EL (cell line): ENCODE measurements around the gene KRT84.

Experiments used
- DNase-seq: peaks from one replicate; pipeline ENCODE4 v3.0.0-alpha.2; 2016

KRT84 gene

DNA sequence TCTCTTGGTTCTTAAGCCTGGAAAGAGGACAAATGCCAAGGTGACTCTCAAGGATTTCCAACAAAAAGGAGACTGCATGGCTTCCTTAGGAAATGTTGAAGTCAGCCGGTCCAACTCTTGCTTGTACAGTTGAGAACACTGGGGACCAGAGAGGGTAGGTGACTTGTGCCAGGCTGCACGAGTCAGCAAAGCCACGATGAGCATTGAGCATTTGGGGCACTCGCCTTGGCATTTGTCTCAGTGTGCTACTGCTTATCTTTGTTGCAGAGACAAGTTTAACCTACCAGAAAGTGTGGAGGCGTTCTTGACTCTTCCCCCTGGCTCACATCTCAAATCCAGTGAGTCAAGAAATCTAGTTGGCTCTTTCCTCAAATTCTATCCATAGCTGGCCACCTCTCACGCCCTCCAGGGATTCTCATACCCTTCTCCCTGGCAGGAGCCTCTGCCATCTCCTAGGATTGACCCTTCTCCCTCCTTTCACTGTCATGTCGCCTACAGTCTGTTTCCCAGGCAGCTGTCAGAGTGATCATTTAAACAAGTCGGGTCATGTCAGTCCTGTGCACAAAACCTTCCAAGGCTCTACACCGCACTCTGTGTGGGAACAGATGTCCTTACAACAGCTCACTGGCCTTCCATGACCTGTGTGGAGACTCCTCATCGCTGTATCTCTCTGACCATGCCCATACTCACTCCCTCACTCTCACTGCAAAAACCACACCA is 47.1 kb downstream of the KRT84 start:
- DNase-seq: no peak

DNA sequence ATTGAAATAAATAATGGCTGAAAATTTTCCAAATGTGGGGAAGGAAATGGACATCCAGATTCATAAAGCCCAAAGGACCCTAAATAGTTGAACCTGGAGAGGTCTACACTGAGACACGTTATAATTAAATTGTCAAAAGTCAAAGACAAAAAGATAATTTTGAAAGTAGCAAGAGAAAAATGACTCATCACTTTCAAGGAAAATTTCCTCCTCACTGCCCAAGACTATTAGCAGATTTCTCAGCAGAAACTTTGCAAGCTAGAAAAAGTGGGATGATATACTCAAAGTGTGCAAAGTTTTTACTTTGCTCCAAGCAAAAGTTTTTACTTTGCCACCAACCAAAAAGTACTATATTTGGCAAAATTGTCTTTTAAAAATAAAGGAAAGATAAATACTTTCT is 48.4 kb downstream of the KRT84 start:
- DNase-seq: no peak

DNA sequence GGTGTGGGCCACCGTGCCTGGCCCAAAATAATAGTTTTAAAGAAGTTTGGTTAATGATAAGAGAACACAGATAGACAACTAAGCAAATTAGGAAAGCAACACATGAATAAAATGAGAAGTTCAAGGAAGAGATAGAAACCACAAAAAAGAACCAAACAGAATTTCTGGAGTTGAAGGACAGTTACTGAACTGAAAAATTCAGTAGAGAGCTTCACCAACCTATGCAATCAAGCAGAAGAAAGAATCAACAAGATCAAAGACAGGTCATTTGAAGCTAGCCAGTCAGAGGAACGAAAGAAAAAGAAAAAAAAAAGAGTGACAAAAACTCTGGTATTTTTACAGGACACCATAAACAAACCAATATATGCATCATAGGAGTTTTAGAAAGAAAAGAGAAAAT is 48.8 kb downstream of the KRT84 start:
- no peak for DNase-seq

DNA sequence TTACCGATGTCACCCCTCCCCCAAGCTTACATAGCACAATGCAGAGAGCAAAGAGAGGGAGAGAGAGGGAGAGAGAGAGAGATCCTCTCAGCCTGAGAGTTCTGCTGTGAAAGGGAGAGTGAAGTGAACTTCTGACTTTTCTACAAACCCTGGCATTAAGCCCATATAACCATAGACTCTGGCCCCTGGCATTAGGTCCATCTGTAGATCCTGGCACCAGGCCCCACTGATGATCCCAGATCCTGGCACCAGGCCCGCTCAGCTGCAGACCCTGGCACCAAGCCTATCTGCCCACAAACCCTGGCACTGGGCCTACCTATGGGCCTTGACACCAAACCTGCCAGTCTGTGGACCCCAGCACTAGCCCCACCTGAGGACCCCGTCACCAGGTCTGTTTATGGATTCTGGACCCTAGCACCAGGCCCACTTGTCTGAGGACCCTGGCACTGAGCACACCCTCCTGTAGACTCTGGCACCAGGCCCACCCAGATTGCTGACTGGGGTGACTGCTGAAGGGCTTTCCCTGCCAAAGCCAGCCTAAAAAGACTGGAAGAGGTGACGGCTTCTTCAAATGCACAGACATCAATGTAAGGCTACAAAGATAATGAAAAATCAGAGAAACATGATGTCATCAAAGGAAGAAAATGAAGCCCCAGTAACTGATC is 49.7 kb downstream of the KRT84 start:
- no peak for DNase-seq

DNA sequence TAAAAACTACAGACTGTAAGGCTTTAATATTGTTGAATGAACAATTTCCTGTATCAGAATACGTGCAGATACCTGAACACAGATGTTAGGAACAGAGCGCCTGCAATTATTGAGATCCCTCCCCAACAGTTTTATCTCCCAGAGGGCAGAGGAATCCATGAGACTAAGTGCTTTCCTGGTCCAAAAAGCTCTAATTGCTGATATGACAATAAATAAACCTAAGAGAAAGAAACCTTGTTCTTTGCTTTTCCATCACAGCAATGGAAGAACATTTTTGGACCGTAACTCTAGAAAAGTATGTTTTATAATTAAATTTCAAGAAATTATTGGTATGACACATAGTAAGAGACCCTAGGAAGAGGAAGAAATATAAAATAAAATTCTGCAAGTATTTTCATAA is 51.3 kb downstream of the KRT84 start:
- DNase-seq: no peak

DNA sequence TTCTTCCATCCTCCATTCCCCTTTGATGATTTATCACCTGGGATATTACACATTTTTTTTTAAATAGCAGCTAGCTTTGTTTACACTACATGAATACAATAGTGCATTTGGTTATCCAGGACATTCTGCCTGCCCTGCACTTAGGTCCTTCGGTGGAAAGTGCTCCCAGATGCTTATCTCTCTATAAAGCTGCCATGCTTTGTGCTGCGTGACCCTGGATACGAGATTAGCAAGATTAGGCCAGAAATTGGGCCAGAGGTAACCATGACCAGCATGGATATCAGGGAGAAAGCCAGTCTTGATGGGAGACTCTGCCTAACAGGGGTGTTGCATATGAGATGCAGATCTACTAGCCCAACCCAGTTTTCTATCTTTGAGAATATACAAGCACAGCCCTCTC is 52.1 kb downstream of the KRT84 start:
- DNase-seq: no peak

DNA sequence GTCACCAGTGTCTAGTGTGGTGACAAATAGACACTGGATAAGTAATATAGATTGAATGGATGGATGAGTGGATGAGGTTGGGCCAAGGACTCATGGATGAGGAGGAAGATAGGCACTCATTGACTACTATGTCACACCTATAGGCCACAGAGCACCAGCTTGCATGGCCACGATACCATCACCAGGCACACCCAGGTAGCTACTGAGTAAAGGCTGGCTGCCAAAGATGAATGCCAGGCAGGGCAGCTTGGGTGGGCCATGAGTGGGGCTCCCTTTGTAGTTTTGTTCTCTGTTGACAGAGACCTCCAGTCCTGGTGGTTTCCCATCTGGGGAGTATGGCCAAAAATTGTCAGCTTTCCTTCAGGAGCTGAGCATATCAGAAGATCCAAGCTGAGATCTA is 53.1 kb downstream of the KRT84 start:
- DNase-seq: no peak

DNA sequence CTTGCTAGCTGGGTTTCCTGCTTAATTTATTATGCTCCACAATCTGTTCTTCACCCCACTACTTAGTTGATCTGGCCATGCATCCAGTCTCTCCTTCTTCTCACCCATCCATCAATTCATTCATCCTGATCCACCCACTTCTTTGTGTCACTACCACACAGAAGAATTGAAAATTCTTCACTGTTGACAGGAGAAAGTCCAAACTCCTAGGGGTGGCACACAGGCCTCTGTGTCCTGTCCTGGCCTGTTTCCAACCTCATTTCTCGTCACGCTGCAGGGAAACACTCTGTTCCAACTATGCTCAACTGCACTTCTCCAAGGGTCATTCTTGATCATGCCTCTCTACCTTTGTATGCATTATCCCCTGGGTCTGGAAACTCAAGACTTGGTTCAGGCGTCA is 53.6 kb downstream of the KRT84 start:
- no peak for DNase-seq

DNA sequence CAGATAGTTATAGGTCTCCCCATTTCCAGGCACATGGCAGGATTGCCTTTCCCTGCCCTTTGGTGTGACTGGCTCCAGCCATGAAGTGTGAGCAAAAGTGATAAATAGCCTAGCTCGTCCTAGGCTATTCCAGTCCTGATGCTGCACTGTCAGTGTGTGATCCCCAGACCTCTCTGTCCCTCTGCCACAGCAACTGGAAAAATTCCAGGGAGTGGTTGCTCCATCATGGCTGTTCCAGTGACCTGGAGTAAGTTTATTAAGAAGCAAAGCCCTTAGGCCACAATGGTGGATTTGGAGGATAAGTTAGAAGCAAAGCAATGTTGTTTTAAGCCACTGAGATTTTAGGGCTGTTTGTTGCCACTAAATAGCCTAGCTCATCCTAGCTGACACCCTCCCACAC is 54.4 kb downstream of the KRT84 start:
- DNase-seq: no peak

DNA sequence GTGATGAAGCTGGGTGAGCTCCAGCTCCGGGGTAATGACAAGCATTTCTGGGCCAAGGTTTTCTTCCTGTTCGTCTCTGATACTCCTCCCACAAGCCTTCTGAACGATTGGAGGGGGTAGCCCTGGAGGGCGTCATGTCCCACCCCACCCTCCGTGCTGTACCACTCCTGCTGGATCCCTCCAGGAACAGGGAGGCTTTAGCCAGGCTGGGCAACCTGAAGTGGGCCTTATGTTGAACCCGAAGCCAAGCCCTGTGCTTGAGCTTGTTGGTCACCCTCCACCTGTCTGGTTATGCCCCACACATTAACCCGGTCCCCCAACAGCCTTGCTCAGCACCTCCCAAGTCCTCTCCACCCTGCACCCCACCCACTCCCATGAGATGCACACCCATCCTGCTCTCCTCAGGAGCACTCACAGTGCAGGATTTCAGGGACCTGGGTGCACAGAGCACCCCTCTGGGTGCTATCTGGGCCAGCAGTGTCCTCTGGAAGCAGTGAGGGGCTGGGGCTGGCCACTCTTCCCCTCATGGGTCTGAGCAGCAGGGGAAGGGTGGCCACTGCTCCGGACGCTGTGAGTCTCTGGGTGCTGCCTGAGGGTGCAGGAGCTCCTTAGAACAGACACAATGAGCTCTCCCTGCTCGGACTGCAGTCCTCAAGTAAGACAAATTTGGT is 57.5 kb downstream of the KRT84 start:
- DNase-seq: no peak
